Gastroesophageal sphincter (tissue), 4 donors: Measurements from ENCODE around the gene CDH9. TPM values are rescaled to one million over a fixed set of nuclear protein-coding genes. Genes with fewer than 3 reads are reported as not detected.

Source experiments
- ATAC-seq: fragments of 150-250 bp; one replicate; pipeline ENCODE4 v1.9.1; 2016; ENCODE audit warnings: mild to moderate bottlenecking, moderate library complexity
- H3K27ac ChIP-seq, 4 donors: fragments of 200-600 bp; sonication (generic) in 3 of 4; 1 replicate in 3 of 4; 2 replicates in 1 of 4; pipeline ENCODE4 v1.5.1; 2016 to 2019
- H3K27me3 ChIP-seq: fragments of 200-600 bp; sonication (generic); one replicate; pipeline ENCODE4 v1.5.1; 2019
- H3K36me3 ChIP-seq, 2 donors: fragments of 200-600 bp; sonication (generic); one replicate each; pipeline ENCODE4 v1.5.1; 2019; ENCODE audit warnings: control low read depth in 1 of 2
- H3K4me1 ChIP-seq, 3 donors: fragments of 200-600 bp; sonication (generic); 1 replicate in 2 of 3; 2 replicates in 1 of 3; pipeline ENCODE4 v1.5.1; 2016 to 2019; ENCODE audit warnings: control low read depth in 2 of 3
- H3K4me3 ChIP-seq, 2 donors: fragments of 200-600 bp; sonication (generic); one replicate each; pipeline ENCODE4 v1.5.1; 2019; ENCODE audit warnings: mild to moderate bottlenecking in 1 of 2, moderate library complexity in 1 of 2
- H3K9me3 ChIP-seq, 3 donors: fragments of 200-600 bp; sonication (generic); one replicate each; pipeline ENCODE4 v1.5.1; 2017 to 2019; ENCODE audit warnings: control low read depth in 2 of 3
- CTCF ChIP-seq, 4 experiments: fragments of 200-600 bp in 2 of 4; fragments of 450-650 bp in 2 of 4; sonication (generic) in 1 of 4; IDR thresholded peaks; one replicate each; pipeline ENCODE4 v1.5.1; 2017 to 2019; ENCODE audit warnings: antibody characterized with exemption in 4 of 4, mild to moderate bottlenecking in 2 of 4, moderate library complexity in 2 of 4
- EP300 ChIP-seq: sonication (generic); formaldehyde crosslinking; IDR thresholded peaks from one replicate; pipeline ENCODE4 v1.6.1; 2017; ENCODE audit warnings: antibody characterized with exemption, mild to moderate bottlenecking
- POLR2A ChIP-seq, 2 donors: fragments of 450-650 bp; IDR thresholded peaks; one replicate each; pipeline ENCODE4 v1.6.1; 2017; ENCODE audit warnings: antibody characterized with exemption in 2 of 2, mild to moderate bottlenecking in 2 of 2, moderate library complexity in 1 of 2
- POLR2AphosphoS5 ChIP-seq: sonication (generic); formaldehyde crosslinking; IDR thresholded peaks from one replicate; pipeline ENCODE4 v1.6.1; 2017; ENCODE audit warnings: antibody characterized with exemption
- WGBS, 2 donors: methylation state at CpG; one replicate each; pipeline ENCODE4 v1.1.5; 2018; ENCODE audit warnings: low coverage in 1 of 2; 5-methylcytosine and 5-hydroxymethylcytosine counted together
- total RNA-seq, 4 donors: library from RNA; depleted of rRNA; stranded (reverse); fragments of >200 nt; gene quantifications; one replicate each; pipeline ENCODE4 v1.1.0, GENCODE V29; 2016

CDH9 gene
- total RNA-seq, 4 donors from 2014 or later: not detected

GRCh38 chr5:26881901-26882300, 156.5 kb downstream of the CDH9 start:
- H3K27ac ChIP-seq: no peak overlapping the region
- H3K4me1 ChIP-seq: no peaks in the 10 kb centered on the region
- no peak for TF ChIP-seq POLR2A (IDR thresholded peaks at IDR 0.05)
- no peak for TF ChIP-seq CTCF (IDR thresholded peaks at IDR 0.05)
- no peak for TF ChIP-seq POLR2AphosphoS5
- no peak for TF ChIP-seq EP300
- 38 to 46% methylated on average over 2 of the region's 2 CpGs for WGBS, 2 donors
- no peaks in the 10 kb centered on the region for H3K36me3 ChIP-seq
- no peaks in the 10 kb centered on the region for H3K9me3 ChIP-seq
- H3K4me3 ChIP-seq: no peak overlapping the region
- no peak for ATAC-seq
- H3K27me3 ChIP-seq: no peaks in the 10 kb centered on the region

GRCh38 chr5:26877154-26877553, 161.2 kb downstream of the CDH9 start:
- Histone ChIP-seq H3K27ac (no peak overlapping the region), H3K27me3 (no peaks in the 10 kb centered on the region), H3K4me3 (no peak overlapping the region), H3K4me1 (no peaks in the 10 kb centered on the region), H3K36me3 (no peaks in the 10 kb centered on the region), H3K9me3 (no peaks in the 10 kb centered on the region)
- TF ChIP-seq POLR2AphosphoS5 (no peak), CTCF (IDR thresholded peaks at IDR 0.05) (no peak), EP300 (no peak), POLR2A (IDR thresholded peaks at IDR 0.05) (no peak)
- WGBS, 2 donors: 72 to 80% methylated on average over 3 to 4 of the region's 4 CpGs
- no peak for ATAC-seq

- Histone ChIP-seq H3K9me3 (no peaks in the 10 kb centered on the region), H3K27me3 (no peaks in the 10 kb centered on the region), H3K27ac (no peak overlapping the region), H3K4me3 (no peak overlapping the region), H3K4me1 (no peaks in the 10 kb centered on the region), H3K36me3 (no peaks in the 10 kb centered on the region)
- 71 to 72% methylated on average over 3 of the region's 3 CpGs for WGBS, 2 donors
- no peak for ATAC-seq
- TF ChIP-seq EP300 (no peak), POLR2A (IDR thresholded peaks at IDR 0.05) (no peak), POLR2AphosphoS5 (no peak)
Observed at GRCh38 chr5:26872337-26872736, 166.0 kb downstream of the CDH9 start.

GRCh38 chr5:26869781-26870180, 168.6 kb downstream of the CDH9 start:
- H3K27ac ChIP-seq: no peak overlapping the region
- no peaks in the 10 kb centered on the region for H3K4me1 ChIP-seq
- no peaks in the 10 kb centered on the region for H3K9me3 ChIP-seq
- TF ChIP-seq POLR2A (IDR thresholded peaks at IDR 0.05) (no peak), EP300 (no peak), CTCF (IDR thresholded peaks at IDR 0.05) (no peak)
- no peaks in the 10 kb centered on the region for H3K36me3 ChIP-seq
- no peak overlapping the region for H3K4me3 ChIP-seq
- WGBS, 2 donors: 87 to 100% methylated on average over 1 of the region's 1 CpG
- H3K27me3 ChIP-seq: no peaks in the 10 kb centered on the region
- ATAC-seq: no peak

GRCh38 chr5:26868504-26868903, 169.9 kb downstream of the CDH9 start:
- H3K4me1 ChIP-seq: no peaks in the 10 kb centered on the region
- no peaks in the 10 kb centered on the region for H3K27me3 ChIP-seq
- H3K4me3 ChIP-seq: no peak overlapping the region
- no peak for TF ChIP-seq POLR2AphosphoS5
- no peak for TF ChIP-seq POLR2A (IDR thresholded peaks at IDR 0.05)
- no peak for TF ChIP-seq EP300
- TF ChIP-seq CTCF (IDR thresholded peaks at IDR 0.05): no peak
- 91 to 100% methylated on average over 3 of the region's 3 CpGs for WGBS, 2 donors
- H3K27ac ChIP-seq: no peak overlapping the region
- ATAC-seq: no peak
- H3K36me3 ChIP-seq: no peaks in the 10 kb centered on the region
- H3K9me3 ChIP-seq: no peaks in the 10 kb centered on the region
